Naive thymus-derived CD4-positive, alpha-beta T cell (primary cell): Measurements from ENCODE around the gene MVD. TPM values are rescaled to one million over a fixed set of nuclear protein-coding genes. Genes with fewer than 3 reads are reported as not detected.

Experiments
- ATAC-seq: fragments of 150-1000 bp; cut with Tn5 transposase; 2 replicates; pipeline ENCODE4 v1.10.0; 2021; ENCODE audit warnings: mild to moderate bottlenecking, moderate library complexity
- CTCF ChIA-PET: fragments of 350-600 bp; sonication (Branson Sonifier 250); formaldehyde crosslinking; loops from one replicate; lab custom pipeline; 2021; ENCODE audit warnings: antibody characterized with exemption; lab: Charles Lee
- POLR2A ChIA-PET: fragments of 350-600 bp; sonication (Branson Sonifier 250); formaldehyde crosslinking; loops from one replicate; lab custom pipeline; 2021; ENCODE audit warnings: antibody characterized with exemption, inconsistent platforms; lab: Charles Lee
- DNase-seq, 9 donors: peaks; one replicate each; pipeline versions ENCODE4 v3.0.0 to v3.0.0-alpha.2; 2020 to 2022; ENCODE audit warnings: mixed read lengths in 1 of 9
- H3K27ac ChIP-seq: one replicate; pipeline ENCODE4 v1.7.0; 2013; ENCODE audit warnings: mild to moderate bottlenecking, low read depth, low read length, moderate library complexity
- H3K27me3 ChIP-seq, 2 donors: one replicate each; pipeline ENCODE4 v1.7.0; 2013; ENCODE audit warnings: low read length in 2 of 2, mild to moderate bottlenecking in 2 of 2, moderate library complexity in 2 of 2; ENCODE audit not compliant: control insufficient read depth in 2 of 2, insufficient read depth in 2 of 2
- H3K36me3 ChIP-seq, 3 experiments: 1 replicate in 2 of 3; 2 replicates in 1 of 3; pipeline ENCODE4 v1.7.0; 2013; ENCODE audit warnings: low read length in 3 of 3, mild to moderate bottlenecking in 3 of 3, moderate library complexity in 1 of 3; ENCODE audit not compliant: insufficient read depth in 3 of 3, control insufficient read depth in 2 of 3
- H3K4me1 ChIP-seq, 2 donors: one replicate each; pipeline ENCODE4 v1.7.0; 2013; ENCODE audit warnings: low read length in 2 of 2, mild to moderate bottlenecking in 2 of 2, moderate library complexity in 1 of 2; ENCODE audit not compliant: control insufficient read depth in 2 of 2, insufficient read depth in 2 of 2
- H3K4me3 ChIP-seq: 2 replicates; pipeline ENCODE4 v1.7.0; 2013; ENCODE audit warnings: mild to moderate bottlenecking, low read length
- H3K9me3 ChIP-seq, 3 experiments: 1 replicate in 2 of 3; 2 replicates in 1 of 3; pipeline ENCODE4 v1.7.0; 2013; ENCODE audit warnings: low read length in 3 of 3; ENCODE audit not compliant: control insufficient read depth in 2 of 3
- H3K27ac Mint-ChIP-seq, 9 donors: one replicate each; pipeline ENCODE4 v1.8.0; 2020 to 2022; ENCODE audit warnings: mixed read lengths in 9 of 9, mild to moderate bottlenecking in 8 of 9, moderate library complexity in 5 of 9, inconsistent platforms in 2 of 9
- H3K27me3 Mint-ChIP-seq, 5 donors: one replicate each; pipeline ENCODE4 v1.8.0; 2021 to 2022; ENCODE audit warnings: mixed read lengths in 5 of 5, mild to moderate bottlenecking in 1 of 5
- H3K36me3 Mint-ChIP-seq, 5 donors: one replicate each; pipeline ENCODE4 v1.8.0; 2020 to 2022; ENCODE audit warnings: mixed read lengths in 5 of 5, mild to moderate bottlenecking in 3 of 5, inconsistent platforms in 1 of 5
- H3K4me1 Mint-ChIP-seq, 7 donors: one replicate each; pipeline ENCODE4 v1.8.0; 2020 to 2022; ENCODE audit warnings: mixed read lengths in 7 of 7, mild to moderate bottlenecking in 3 of 7, inconsistent platforms in 1 of 7
- H3K4me3 Mint-ChIP-seq, 10 donors: one replicate each; pipeline ENCODE4 v1.8.0; 2020 to 2022; ENCODE audit warnings: mild to moderate bottlenecking in 10 of 10, mixed read lengths in 10 of 10, moderate library complexity in 6 of 10, inconsistent platforms in 2 of 10
- H3K9me3 Mint-ChIP-seq, 11 donors: one replicate each; pipeline ENCODE4 v1.8.0; 2020 to 2022; ENCODE audit warnings: mixed read lengths in 11 of 11, mild to moderate bottlenecking in 4 of 11, inconsistent platforms in 1 of 11, moderate library complexity in 1 of 11
- intact Hi-C, 2 donors: fragments of 100-400 bp; cut with micrococcal nuclease; formaldehyde crosslinking; loops; one replicate each; pipeline ENCODE4 v1.15.1; 2023
- polyA plus RNA-seq, 2 donors: library from polyadenylated mRNA; unstranded; fragments of 300-500 nt; fragmentation: Illumina TruSeq; gene quantifications; one replicate each; pipeline ENCODE4 v1.2.3, GENCODE V29; 2021
- total RNA-seq, 6 experiments: library from RNA in 5 of 6; stranded (reverse) in 5 of 6; gene quantifications; 1 replicate in 5 of 6; 2 replicates in 1 of 6; pipeline ENCODE4 v1.2.3 and lab custom pipeline; 2021 to 2026

MVD gene
- total and polyA plus RNA-seq, 7 experiments from 2014 or later: 12.9 to 66.9 (median 41.1) TPM

- POLR2A ChIA-PET: no interaction called here
Observed at GRCh38 chr16:88618182-88618955, 44.5 kb downstream of the MVD start.

GRCh38 chr16:88617268-88618031, 45.4 kb downstream of the MVD start:
- Mint-ChIP-seq H3K27me3 (no peaks in the 10 kb centered on the region), H3K4me3 (no peak overlapping the region), H3K36me3 (peaks cover 0 to 22% (median 12%) of the 10 kb centered on the region in 5 donors), H3K4me1 (peaks cover 9 to 38% (median 26%) of the 10 kb centered on the region in 7 donors), H3K9me3 (no peaks in the 10 kb centered on the region), H3K27ac (peak overlapping the region in 6 of 9 donors; percentile 22 to 67 (median 28))
- H3K4me3 ChIP-seq: no peak overlapping the region
- ChIA-PET POLR2A (no interaction called here), CTCF (no interaction called here)
- H3K4me1 ChIP-seq: peaks cover 0 to 35% of the 10 kb centered on the region in 2 donors
- no peaks in the 10 kb centered on the region for H3K9me3 ChIP-seq
- H3K27me3 ChIP-seq: no peaks in the 10 kb centered on the region
- DNase-seq (no peak), ATAC-seq (no peak)
- intact Hi-C loops: no loop called here
- H3K36me3 ChIP-seq: peaks cover 0 to 84% (median 4%) of the 10 kb centered on the region in 3 experiments
- no peak overlapping the region for H3K27ac ChIP-seq

More at GRCh38 chr16:88618182-88618955, 44.5 kb downstream of the MVD start:
- Histone ChIP-seq H3K27ac (no peak overlapping the region), H3K4me1 (peaks cover 0 to 35% of the 10 kb centered on the region in 2 donors), H3K27me3 (no peaks in the 10 kb centered on the region), H3K9me3 (no peaks in the 10 kb centered on the region), H3K36me3 (peaks cover 0 to 85% (median 3%) of the 10 kb centered on the region in 3 experiments), H3K4me3 (no peak overlapping the region)
- peaks cover 4 to 23% (median 6%) of the 10 kb centered on the region in 5 donors for H3K36me3 Mint-ChIP-seq
- H3K4me1 Mint-ChIP-seq: peaks cover 9 to 35% (median 22%) of the 10 kb centered on the region in 7 donors
- ATAC-seq (no peak), DNase-seq (no peak)
- H3K4me3 Mint-ChIP-seq: no peak overlapping the region
- peak overlapping the region in 2 of 9 donors; percentile 58 to 67 for H3K27ac Mint-ChIP-seq
- H3K9me3 Mint-ChIP-seq: no peaks in the 10 kb centered on the region
- CTCF ChIA-PET: interaction anchor here (0.9 kb wide), 1 partner anchor 11 kb away, joined by 7 read pairs; no protein-coding TSS in a partner anchor
- intact Hi-C loops: no loop called here
- H3K27me3 Mint-ChIP-seq: no peaks in the 10 kb centered on the region

- peak overlapping the region in 5 of 9 donors; percentile 32 to 70 (median 38) for H3K27ac Mint-ChIP-seq
- H3K9me3 Mint-ChIP-seq: no peaks in the 10 kb centered on the region
- CTCF ChIA-PET: interaction anchor here (0.9 kb wide), 1 partner anchor 894 kb away, joined by 4 read pairs; no protein-coding TSS in a partner anchor
- no peak overlapping the region for H3K4me3 Mint-ChIP-seq
- POLR2A ChIA-PET: interaction anchor here (0.6 kb wide), 1 partner anchor 16 kb away, joined by 3 read pairs; no protein-coding TSS in a partner anchor
- Histone ChIP-seq H3K36me3 (peaks cover 0 to 79% (median 4%) of the 10 kb centered on the region in 3 experiments), H3K4me3 (no peak overlapping the region), H3K27ac (no peak overlapping the region), H3K4me1 (peaks cover 0 to 29% of the 10 kb centered on the region in 2 donors), H3K9me3 (no peaks in the 10 kb centered on the region), H3K27me3 (no peaks in the 10 kb centered on the region)
- DNase-seq (no peak), ATAC-seq (no peak)
- peaks cover 9 to 38% (median 26%) of the 10 kb centered on the region in 7 donors for H3K4me1 Mint-ChIP-seq
- H3K36me3 Mint-ChIP-seq: peaks cover 0 to 21% (median 12%) of the 10 kb centered on the region in 5 donors
- H3K27me3 Mint-ChIP-seq: no peaks in the 10 kb centered on the region
- intact Hi-C loops: no loop called here
Observed at GRCh38 chr16:88616736-88617135, 46.2 kb downstream of the MVD start.

- Histone ChIP-seq H3K4me3 (no peak overlapping the region), H3K9me3 (no peaks in the 10 kb centered on the region), H3K27me3 (no peaks in the 10 kb centered on the region), H3K36me3 (peaks cover 0 to 80% (median 4%) of the 10 kb centered on the region in 3 experiments), H3K27ac (no peak overlapping the region), H3K4me1 (peaks cover 0 to 25% of the 10 kb centered on the region in 2 donors)
- no peak for ATAC-seq
- Mint-ChIP-seq H3K4me3 (no peak overlapping the region), H3K9me3 (no peaks in the 10 kb centered on the region), H3K27ac (peak overlapping the region in 3 of 9 donors; percentile 32 to 70 (median 38)), H3K27me3 (no peaks in the 10 kb centered on the region), H3K36me3 (peaks cover 0 to 22% (median 12%) of the 10 kb centered on the region in 5 donors), H3K4me1 (peaks cover 9 to 38% (median 26%) of the 10 kb centered on the region in 7 donors)
- ChIA-PET CTCF (interaction anchor here (0.9 kb wide), 1 partner anchor 894 kb away, joined by 4 read pairs; no protein-coding TSS in a partner anchor), POLR2A (interaction anchor here (0.6 kb wide), 1 partner anchor 17 kb away, joined by 3 read pairs; no protein-coding TSS in a partner anchor)
- no peak for DNase-seq
- intact Hi-C loops: no loop called here
Observed at GRCh38 chr16:88616320-88616719, 46.6 kb downstream of the MVD start.

- Mint-ChIP-seq H3K27ac (peak overlapping the region in 2 of 9 donors; percentile 8 to 54), H3K9me3 (no peaks in the 10 kb centered on the region), H3K4me3 (no peak overlapping the region), H3K4me1 (peaks cover 9 to 35% (median 24%) of the 10 kb centered on the region in 7 donors), H3K27me3 (no peaks in the 10 kb centered on the region), H3K36me3 (peaks cover 0 to 32% (median 16%) of the 10 kb centered on the region in 5 donors)
- Histone ChIP-seq H3K4me1 (peaks cover 0 to 12% of the 10 kb centered on the region in 2 donors), H3K36me3 (peaks cover 2 to 92% (median 9%) of the 10 kb centered on the region in 3 experiments), H3K27me3 (no peaks in the 10 kb centered on the region), H3K9me3 (no peaks in the 10 kb centered on the region), H3K27ac (no peak overlapping the region), H3K4me3 (no peak overlapping the region)
- intact Hi-C loops: no loop called here
- DNase-seq (no peak), ATAC-seq (no peak)
- CTCF ChIA-PET: no interaction called here
- POLR2A ChIA-PET: no interaction called here
Observed at GRCh38 chr16:88614818-88615580, 47.9 kb downstream of the MVD start.
